HCT116 (cell line): ENCODE results near the gene ASCC1. TPM values are rescaled to one million over a fixed set of nuclear protein-coding genes. Genes with fewer than 3 reads are reported as not detected.

Experiments
- ATAC-seq: fragments of 200-7000 bp; cut with Tn5 transposase; 2 replicates; pipeline ENCODE4 v1.9.1; 2020; ENCODE audit warnings: mild to moderate bottlenecking, moderate library complexity
- BruUV-seq: library from RNA; stranded (reverse); fragments of 400-500 nt; replicated peaks from 2 replicates; lab custom pipeline; 2021; lab: Mats Ljungman, UMichigan
- CTCF ChIA-PET: fragments of 300-600 bp; sonication (Branson Sonifier 250); formaldehyde crosslinking; loops from one replicate; lab custom pipeline; 2021; ENCODE audit warnings: antibody characterized with exemption; lab: Charles Lee
- POLR2A ChIA-PET: fragments of 300-600, 350-600 bp; sonication (Branson Sonifier 250); formaldehyde crosslinking; loops from one replicate; lab custom pipeline; 2021; ENCODE audit warnings: antibody characterized with exemption; lab: Charles Lee
- RAD21 ChIA-PET, 2 experiments: fragments of 300-600 bp; sonication (Branson Sonifier 250); formaldehyde crosslinking; loops; one replicate each; lab custom pipeline; 2023; ENCODE audit warnings: low total read pairs in 2 of 2; ENCODE audit not compliant: uncharacterized antibody in 2 of 2, unreplicated experiment in 2 of 2, low non-redundant PET in 1 of 2; lab: Charles Lee
- DNase-seq: peaks from one replicate; pipeline ENCODE4 v3.0.0-alpha.2; 2010; ENCODE audit warnings: low read depth, low spot score
- H2AFZ ChIP-seq: fragments of 200-600 bp; shearing (Covaris generic), sonication (generic); 2 replicates; pipeline ENCODE4 v1.6.1; 2017; ENCODE audit warnings: low read depth, mixed run types, mixed read lengths, antibody characterized with exemption, low read length; ENCODE audit not compliant: poor library complexity, severe bottlenecking
- H3K27ac ChIP-seq: 2 replicates; pipeline ENCODE4 v1.5.1; 2012; ENCODE audit warnings: low read depth, low read length
- H3K27me3 ChIP-seq: fragments of 200-600 bp; sonication (generic); 2 replicates; pipeline ENCODE4 v1.6.1; 2016; ENCODE audit warnings: mixed run types, low read length, mixed read lengths; ENCODE audit not compliant: insufficient read depth
- H3K36me3 ChIP-seq, 2 experiments: fragments of 200-500 bp in 1 of 2; fragments of 200-600 bp in 1 of 2; sonication (Bioruptor generic) in 1 of 2; sonication (generic) in 1 of 2; 2 replicates each; pipeline versions ENCODE4 v1.5.1 to v1.6.1; 2014 to 2016; ENCODE audit warnings: low read length in 2 of 2, inconsistent platforms in 1 of 2, mixed read lengths in 1 of 2, mixed run types in 1 of 2; ENCODE audit not compliant: insufficient read depth in 2 of 2, control insufficient read depth in 1 of 2
- H3K4me1 ChIP-seq, 2 experiments: fragments of 200-600 bp in 1 of 2; sonication (generic) in 1 of 2; 2 replicates each; pipeline versions ENCODE4 v1.5.1 to v1.6.1; 2012 to 2017; ENCODE audit warnings: low read length in 2 of 2, inconsistent platforms in 1 of 2, mild to moderate bottlenecking in 1 of 2, mixed read lengths in 1 of 2, mixed run types in 1 of 2, moderate library complexity in 1 of 2; ENCODE audit not compliant: insufficient read depth in 2 of 2, control insufficient read depth in 1 of 2
- H3K4me2 ChIP-seq: fragments of 200-600 bp; sonication (generic); 2 replicates; pipeline ENCODE4 v1.6.1; 2017; ENCODE audit warnings: mixed run types, low read length, mixed read lengths
- H3K4me3 ChIP-seq, 2 experiments: fragments of 200-600 bp in 1 of 2; sonication (generic) in 1 of 2; replicated peaks in 1 of 2; 2 replicates each; pipeline ENCODE4 v1.5.1; 2011 to 2016; ENCODE audit warnings: low read length in 2 of 2, control low read depth in 1 of 2, low read depth in 1 of 2, mild to moderate bottlenecking in 1 of 2, mixed read lengths in 1 of 2, mixed run types in 1 of 2
- H3K79me2 ChIP-seq: fragments of 200-600 bp; sonication (generic); 2 replicates; pipeline ENCODE4 v1.6.1; 2017; ENCODE audit warnings: mild to moderate bottlenecking, mixed run types, low read length, moderate library complexity, mixed read lengths; ENCODE audit not compliant: insufficient read depth
- H3K9ac ChIP-seq: fragments of 200-600 bp; sonication (generic); 2 replicates; pipeline ENCODE4 v1.6.1; 2016; ENCODE audit warnings: low read length, mixed read lengths
- H3K9me2 ChIP-seq: fragments of 200-600 bp; sonication (generic), shearing (Covaris generic); 2 replicates; pipeline ENCODE4 v1.6.1; 2017; ENCODE audit warnings: mixed run types, mild to moderate bottlenecking, moderate library complexity; ENCODE audit not compliant: insufficient read depth
- H3K9me3 ChIP-seq, 2 experiments: fragments of 200-500 bp in 1 of 2; fragments of 200-600 bp in 1 of 2; sonication (Bioruptor generic) in 1 of 2; sonication (generic) in 1 of 2; 2 replicates each; pipeline ENCODE4 v1.6.1; 2014 to 2017; ENCODE audit warnings: low read length in 2 of 2, mixed read lengths in 2 of 2, inconsistent platforms in 1 of 2, low read depth in 1 of 2, mild to moderate bottlenecking in 1 of 2, mixed run types in 1 of 2, moderate library complexity in 1 of 2; ENCODE audit not compliant: control insufficient read depth in 1 of 2, insufficient read depth in 1 of 2
- H4K20me1 ChIP-seq: fragments of 200-600 bp; sonication (generic), shearing (Covaris generic); 2 replicates; pipeline ENCODE4 v1.6.1; 2017; ENCODE audit warnings: mixed run types, mild to moderate bottlenecking, moderate library complexity; ENCODE audit not compliant: insufficient read depth
- CBX3 ChIP-seq: IDR thresholded peaks from 2 replicates; pipeline ENCODE4 v1.6.1; 2012; ENCODE audit warnings: low read depth
- EGR1 ChIP-seq: IDR thresholded peaks from 2 replicates; pipeline ENCODE4 v1.6.1; 2012; ENCODE audit warnings: low read depth
- FOSL1 ChIP-seq: IDR thresholded peaks from 2 replicates; pipeline ENCODE4 v1.6.1; 2012; ENCODE audit warnings: low read depth
- POLR2AphosphoS5 ChIP-seq: IDR thresholded peaks from 2 replicates; pipeline ENCODE4 v1.6.1; 2011; ENCODE audit warnings: mild to moderate bottlenecking, low read depth, low read length, moderate library complexity
- SRF ChIP-seq: IDR thresholded peaks from 2 replicates; pipeline ENCODE4 v1.6.1; 2012; ENCODE audit warnings: low read depth
- ZFX ChIP-seq: fragments of 450-650 bp; IDR thresholded peaks from 2 replicates; pipeline ENCODE4 v1.6.1; 2017
- intact Hi-C: fragments of 100-400 bp; cut with micrococcal nuclease; formaldehyde crosslinking; loops from 2 replicates; pipeline ENCODE4 v1.10.0; 2022
- total RNA-seq: library from RNA; stranded (reverse); gene quantifications from one replicate; pipeline ENCODE4 v1.2.1, GENCODE V29; 2021; ENCODE audit not compliant: unreplicated experiment
- TF ChIP-seq, protein P1 (sequence below): IDR thresholded peaks from 2 replicates; pipeline ENCODE4 v1.6.1; 2012
- TF ChIP-seq, protein P2 (sequence below), 3 experiments: fragments of 200-600 bp in 1 of 3; sonication (generic) in 1 of 3; IDR thresholded peaks in 2 of 3; conservative IDR thresholded peaks in 1 of 3; 2 replicates each; pipeline ENCODE4 v1.5.1; 2012 to 2017; ENCODE audit warnings: low read depth in 2 of 3, low read length in 2 of 3, antibody characterized with exemption in 1 of 3, borderline replicate concordance in 1 of 3, control low read depth in 1 of 3, mild to moderate bottlenecking in 1 of 3, mixed read lengths in 1 of 3, mixed run types in 1 of 3, moderate library complexity in 1 of 3; ENCODE audit not compliant: insufficient read depth in 1 of 3
- TF ChIP-seq, protein P3 (sequence below): IDR thresholded peaks from 2 replicates; pipeline ENCODE4 v1.6.1; 2011; ENCODE audit warnings: mild to moderate bottlenecking, low read length, moderate library complexity; ENCODE audit not compliant: insufficient replicate concordance; ENCODE audit errors: extremely low read depth

ASCC1 gene
- total RNA-seq, 1 experiment from 2014 or later = 34.5 TPM

DNA sequence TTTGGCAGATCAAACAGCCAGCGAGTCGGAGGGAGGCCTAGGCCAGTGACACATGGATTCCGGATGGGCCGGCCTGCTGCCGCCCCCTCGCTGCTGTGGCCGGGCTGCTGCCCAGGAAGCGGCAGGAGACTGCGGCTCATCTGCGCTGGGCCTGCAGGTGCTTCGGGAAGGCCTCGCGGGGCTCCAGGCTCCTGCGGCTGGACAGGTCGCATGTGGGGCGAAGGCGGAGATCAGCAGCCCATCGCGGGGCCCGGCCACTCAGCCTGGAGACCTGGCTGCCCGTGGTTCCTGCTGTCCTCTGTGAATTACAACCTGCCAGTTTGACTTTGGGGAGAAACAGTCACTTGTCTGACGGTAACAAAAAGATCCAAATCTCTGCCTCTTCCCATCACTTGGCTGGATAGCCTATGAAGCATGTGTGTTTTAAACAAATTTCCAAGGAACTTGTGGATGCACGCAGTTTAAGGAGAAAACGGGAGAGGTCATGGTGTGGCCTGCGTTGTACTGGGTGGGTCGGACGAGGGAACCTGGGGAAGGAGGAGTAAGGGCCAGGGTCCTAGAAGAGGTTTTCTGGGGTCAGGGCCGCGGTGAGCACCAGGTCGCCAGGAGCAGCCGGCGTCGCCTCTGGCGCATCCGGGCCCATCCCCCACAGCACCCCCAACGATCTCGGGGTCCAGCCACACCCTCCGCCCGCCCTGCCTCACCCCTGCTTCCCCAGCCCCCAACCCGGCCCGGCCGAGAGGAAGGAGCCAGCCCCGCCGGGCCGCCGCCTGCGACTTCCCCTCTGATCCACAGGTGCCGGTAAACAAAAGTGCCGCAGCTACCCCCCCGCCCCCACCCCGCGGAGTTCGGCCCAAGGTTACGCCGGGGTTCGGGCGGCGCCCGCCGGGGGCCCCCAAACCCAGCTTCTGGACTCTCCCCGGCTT is 129.3 kb downstream of the ASCC1 start:
- H2AFZ ChIP-seq = no peak overlapping the region
- no peak overlapping the region for H3K4me3 ChIP-seq
- ChIA-PET POLR2A (no interaction called here), RAD21 (interaction anchor here in 1 of 2 experiments (0.6 kb wide), 1 partner anchor 136 kb away, joined by 3 read pairs; no protein-coding TSS in a partner anchor), CTCF (no interaction called here)
- peak overlapping the region; percentile 23; the same call in 1 of the 2 replicates for H3K4me2 ChIP-seq
- H3K27me3 ChIP-seq = no peaks in the 10 kb centered on the region
- intact Hi-C loops = no loop called here
- no peaks in the 10 kb centered on the region for H4K20me1 ChIP-seq
- DNase-seq (no peak), ATAC-seq (no peak)
- TF ChIP-seq, protein P1, sequence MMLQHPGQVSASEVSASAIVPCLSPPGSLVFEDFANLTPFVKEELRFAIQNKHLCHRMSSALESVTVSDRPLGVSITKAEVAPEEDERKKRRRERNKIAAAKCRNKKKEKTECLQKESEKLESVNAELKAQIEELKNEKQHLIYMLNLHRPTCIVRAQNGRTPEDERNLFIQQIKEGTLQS = no peak
- TF ChIP-seq, protein P2, sequence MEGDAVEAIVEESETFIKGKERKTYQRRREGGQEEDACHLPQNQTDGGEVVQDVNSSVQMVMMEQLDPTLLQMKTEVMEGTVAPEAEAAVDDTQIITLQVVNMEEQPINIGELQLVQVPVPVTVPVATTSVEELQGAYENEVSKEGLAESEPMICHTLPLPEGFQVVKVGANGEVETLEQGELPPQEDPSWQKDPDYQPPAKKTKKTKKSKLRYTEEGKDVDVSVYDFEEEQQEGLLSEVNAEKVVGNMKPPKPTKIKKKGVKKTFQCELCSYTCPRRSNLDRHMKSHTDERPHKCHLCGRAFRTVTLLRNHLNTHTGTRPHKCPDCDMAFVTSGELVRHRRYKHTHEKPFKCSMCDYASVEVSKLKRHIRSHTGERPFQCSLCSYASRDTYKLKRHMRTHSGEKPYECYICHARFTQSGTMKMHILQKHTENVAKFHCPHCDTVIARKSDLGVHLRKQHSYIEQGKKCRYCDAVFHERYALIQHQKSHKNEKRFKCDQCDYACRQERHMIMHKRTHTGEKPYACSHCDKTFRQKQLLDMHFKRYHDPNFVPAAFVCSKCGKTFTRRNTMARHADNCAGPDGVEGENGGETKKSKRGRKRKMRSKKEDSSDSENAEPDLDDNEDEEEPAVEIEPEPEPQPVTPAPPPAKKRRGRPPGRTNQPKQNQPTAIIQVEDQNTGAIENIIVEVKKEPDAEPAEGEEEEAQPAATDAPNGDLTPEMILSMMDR (IDR thresholded peaks at IDR 0.05 in 2 of 3, conservative IDR thresholded peaks at IDR 0.05 in 1 of 3; ENCODE audit: borderline replicate concordance in 1 of 3, insufficient read depth in 1 of 3, low read depth in 2 of 3, low read length in 2 of 3) = no peak
- TF ChIP-seq ZFX (no peak), EGR1 (peak; percentile 74), CBX3 (no peak), SRF (no peak), POLR2AphosphoS5 (no peak), FOSL1 (no peak)
- TF ChIP-seq, protein P3, sequence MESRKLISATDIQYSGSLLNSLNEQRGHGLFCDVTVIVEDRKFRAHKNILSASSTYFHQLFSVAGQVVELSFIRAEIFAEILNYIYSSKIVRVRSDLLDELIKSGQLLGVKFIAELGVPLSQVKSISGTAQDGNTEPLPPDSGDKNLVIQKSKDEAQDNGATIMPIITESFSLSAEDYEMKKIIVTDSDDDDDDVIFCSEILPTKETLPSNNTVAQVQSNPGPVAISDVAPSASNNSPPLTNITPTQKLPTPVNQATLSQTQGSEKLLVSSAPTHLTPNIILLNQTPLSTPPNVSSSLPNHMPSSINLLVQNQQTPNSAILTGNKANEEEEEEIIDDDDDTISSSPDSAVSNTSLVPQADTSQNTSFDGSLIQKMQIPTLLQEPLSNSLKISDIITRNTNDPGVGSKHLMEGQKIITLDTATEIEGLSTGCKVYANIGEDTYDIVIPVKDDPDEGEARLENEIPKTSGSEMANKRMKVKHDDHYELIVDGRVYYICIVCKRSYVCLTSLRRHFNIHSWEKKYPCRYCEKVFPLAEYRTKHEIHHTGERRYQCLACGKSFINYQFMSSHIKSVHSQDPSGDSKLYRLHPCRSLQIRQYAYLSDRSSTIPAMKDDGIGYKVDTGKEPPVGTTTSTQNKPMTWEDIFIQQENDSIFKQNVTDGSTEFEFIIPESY = no peak
- no peak overlapping the region; the same call in 1 of the 2 replicates for H3K27ac ChIP-seq
- H3K9ac ChIP-seq = no peak overlapping the region
- H3K4me1 ChIP-seq = peaks cover 4 to 17% of the 10 kb centered on the region in 2 experiments; a peak in 2 of 4 replicates
- no peaks in the 10 kb centered on the region for H3K9me3 ChIP-seq
- no peaks in the 10 kb centered on the region for H3K79me2 ChIP-seq
- H3K9me2 ChIP-seq = no peaks in the 10 kb centered on the region
- no TSS peak for BruUV-seq
- no peaks in the 10 kb centered on the region for H3K36me3 ChIP-seq
